ENCODE results near the gene TIMM8B. TPM values are rescaled to one million over a fixed set of nuclear protein-coding genes. Genes with fewer than 3 reads are reported as not detected.
A peak's percentile ranks its signal among the peaks of the same experiment; 100 is the strongest.

TIMM8B gene
- total and polyA plus RNA-seq, 10 of the 15 experiments (the other 5 are each of a cell fraction or from before 2014, with no cell fraction given): 64.9 to 271 (median 139) TPM

DNA sequence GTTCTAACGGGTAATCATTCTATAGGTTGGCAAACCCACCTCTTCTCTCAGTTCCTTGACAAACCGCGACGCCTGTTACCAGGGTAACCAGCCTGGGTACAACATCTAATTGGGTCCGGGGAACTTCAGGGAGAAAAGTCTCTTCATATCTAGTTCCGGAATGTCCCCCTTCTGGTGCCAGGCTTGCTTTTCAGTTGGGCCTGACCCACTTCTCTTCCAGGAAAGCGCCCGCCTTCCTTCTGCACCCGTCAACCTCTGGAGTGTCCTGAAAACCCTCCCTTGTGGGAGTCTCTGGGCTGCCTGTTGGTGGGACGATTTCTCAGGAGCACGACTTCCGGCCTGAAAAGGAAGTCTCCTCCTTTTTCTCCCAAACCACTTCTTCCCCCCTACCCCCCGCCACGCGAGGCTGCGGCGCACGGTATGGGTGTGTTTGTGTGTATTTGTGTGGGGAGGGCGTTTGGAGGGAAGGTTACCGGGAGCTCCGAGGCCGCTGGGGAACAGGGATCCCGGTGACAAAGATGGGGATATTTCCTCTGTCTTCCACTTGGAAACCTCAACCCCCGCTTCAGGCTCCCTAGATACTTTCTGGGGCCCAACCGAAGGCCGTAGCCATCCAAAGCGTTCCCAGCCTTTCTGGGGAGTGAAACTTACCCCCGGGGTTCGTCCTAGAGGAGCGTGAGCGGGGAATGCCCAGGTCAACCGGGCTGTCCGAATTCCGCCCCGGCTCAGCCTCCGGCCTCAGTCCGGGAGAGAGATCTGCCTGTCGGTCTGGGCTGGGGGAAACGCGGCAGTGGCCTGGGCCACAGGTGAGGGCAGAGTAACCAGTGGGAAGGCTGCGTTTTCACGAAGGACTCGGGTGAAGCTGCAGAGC is 12.4 kb downstream of the TIMM8B start, which contains the start of the genes NKAPD1 and PIH1D2 (continued):
- TF ChIP-seq ASH2L (IDR thresholded peaks at IDR 0.05; ENCODE audit: borderline replicate concordance, low read depth) (no peak), NR2C1 (IDR thresholded peaks at IDR 0.05) (peak; percentile 80), MYC (IDR thresholded peaks at IDR 0.05; ENCODE audit: insufficient read depth, insufficient read length, insufficient replicate concordance, low read length, severe bottlenecking) (peak; percentile 39), GATAD2B (conservative IDR thresholded peaks at IDR 0.05; ENCODE audit: low read depth) (peak; percentile 58; the same call in 1 of the 2 replicates), HDAC2 (IDR thresholded peaks at IDR 0.05) (peak; percentile 91; the same call in 1 of the 2 replicates), SMARCA5 (IDR thresholded peaks at IDR 0.05) (no peak), ATF2 (IDR thresholded peaks at IDR 0.05; ENCODE audit: low read length) (peak; percentile 37; the same call in 1 of the 2 replicates), YY1 (IDR thresholded peaks at IDR 0.05; ENCODE audit: low read depth, low read length) (peak; percentile 67; the same call in 1 of the 2 replicates), RAD21 (IDR thresholded peaks at IDR 0.05; ENCODE audit: insufficient read depth, low read depth, low read length) (peak; percentile 4; the same call in 1 of the 2 replicates), PAX5 (IDR thresholded peaks at IDR 0.05; ENCODE audit: borderline replicate concordance, low read depth, low read length) (no peak), CHD2 (IDR thresholded peaks at IDR 0.05; ENCODE audit: borderline replicate concordance, low read depth, low read length) (peak; percentile 47; the same call in 1 of the 2 replicates), ZZZ3 (IDR thresholded peaks at IDR 0.05; ENCODE audit: control insufficient read depth, insufficient read length, low read depth) (peak; percentile 88), CREM (IDR thresholded peaks at IDR 0.05; ENCODE audit: low read depth) (peak; percentile 52), FOS (IDR thresholded peaks at IDR 0.05; ENCODE audit: borderline replicate concordance, extremely low read depth, insufficient read length) (no peak), SKIL (IDR thresholded peaks at IDR 0.05; ENCODE audit: low read depth, poor library complexity, severe bottlenecking) (peak; percentile 90), POU2F2 (IDR thresholded peaks at IDR 0.05; ENCODE audit: borderline replicate concordance, low read depth, low read length) (no peak), BCL11A (IDR thresholded peaks at IDR 0.05; ENCODE audit: low read depth, low read length) (no peak)
- TF ChIP-seq, protein P1, sequence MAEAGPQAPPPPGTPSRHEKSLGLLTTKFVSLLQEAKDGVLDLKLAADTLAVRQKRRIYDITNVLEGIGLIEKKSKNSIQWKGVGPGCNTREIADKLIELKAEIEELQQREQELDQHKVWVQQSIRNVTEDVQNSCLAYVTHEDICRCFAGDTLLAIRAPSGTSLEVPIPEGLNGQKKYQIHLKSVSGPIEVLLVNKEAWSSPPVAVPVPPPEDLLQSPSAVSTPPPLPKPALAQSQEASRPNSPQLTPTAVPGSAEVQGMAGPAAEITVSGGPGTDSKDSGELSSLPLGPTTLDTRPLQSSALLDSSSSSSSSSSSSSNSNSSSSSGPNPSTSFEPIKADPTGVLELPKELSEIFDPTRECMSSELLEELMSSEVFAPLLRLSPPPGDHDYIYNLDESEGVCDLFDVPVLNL (IDR thresholded peaks at IDR 0.05; ENCODE audit: low read depth, low read length): no peak
- TF ChIP-seq, protein P2, sequence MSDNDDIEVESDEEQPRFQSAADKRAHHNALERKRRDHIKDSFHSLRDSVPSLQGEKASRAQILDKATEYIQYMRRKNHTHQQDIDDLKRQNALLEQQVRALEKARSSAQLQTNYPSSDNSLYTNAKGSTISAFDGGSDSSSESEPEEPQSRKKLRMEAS (IDR thresholded peaks at IDR 0.05; ENCODE audit: low read depth, low read length): peak; percentile 73
- TF ChIP-seq, protein P3, sequence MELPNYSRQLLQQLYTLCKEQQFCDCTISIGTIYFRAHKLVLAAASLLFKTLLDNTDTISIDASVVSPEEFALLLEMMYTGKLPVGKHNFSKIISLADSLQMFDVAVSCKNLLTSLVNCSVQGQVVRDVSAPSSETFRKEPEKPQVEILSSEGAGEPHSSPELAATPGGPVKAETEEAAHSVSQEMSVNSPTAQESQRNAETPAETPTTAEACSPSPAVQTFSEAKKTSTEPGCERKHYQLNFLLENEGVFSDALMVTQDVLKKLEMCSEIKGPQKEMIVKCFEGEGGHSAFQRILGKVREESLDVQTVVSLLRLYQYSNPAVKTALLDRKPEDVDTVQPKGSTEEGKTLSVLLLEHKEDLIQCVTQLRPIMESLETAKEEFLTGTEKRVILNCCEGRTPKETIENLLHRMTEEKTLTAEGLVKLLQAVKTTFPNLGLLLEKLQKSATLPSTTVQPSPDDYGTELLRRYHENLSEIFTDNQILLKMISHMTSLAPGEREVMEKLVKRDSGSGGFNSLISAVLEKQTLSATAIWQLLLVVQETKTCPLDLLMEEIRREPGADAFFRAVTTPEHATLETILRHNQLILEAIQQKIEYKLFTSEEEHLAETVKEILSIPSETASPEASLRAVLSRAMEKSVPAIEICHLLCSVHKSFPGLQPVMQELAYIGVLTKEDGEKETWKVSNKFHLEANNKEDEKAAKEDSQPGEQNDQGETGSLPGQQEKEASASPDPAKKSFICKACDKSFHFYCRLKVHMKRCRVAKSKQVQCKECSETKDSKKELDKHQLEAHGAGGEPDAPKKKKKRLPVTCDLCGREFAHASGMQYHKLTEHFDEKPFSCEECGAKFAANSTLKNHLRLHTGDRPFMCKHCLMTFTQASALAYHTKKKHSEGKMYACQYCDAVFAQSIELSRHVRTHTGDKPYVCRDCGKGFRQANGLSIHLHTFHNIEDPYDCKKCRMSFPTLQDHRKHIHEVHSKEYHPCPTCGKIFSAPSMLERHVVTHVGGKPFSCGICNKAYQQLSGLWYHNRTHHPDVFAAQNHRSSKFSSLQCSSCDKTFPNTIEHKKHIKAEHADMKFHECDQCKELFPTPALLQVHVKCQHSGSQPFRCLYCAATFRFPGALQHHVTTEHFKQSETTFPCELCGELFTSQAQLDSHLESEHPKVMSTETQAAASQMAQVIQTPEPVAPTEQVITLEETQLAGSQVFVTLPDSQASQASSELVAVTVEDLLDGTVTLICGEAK (IDR thresholded peaks at IDR 0.05; ENCODE audit: borderline replicate concordance): peak; percentile 100
